Subcutaneous abdominal adipose tissue (tissue), 5 donors: ENCODE measurements around the gene CLEC9A.

Experiments
- H3K27ac ChIP-seq: one replicate; pipeline ENCODE4 v1.7.0; 2013; ENCODE audit warnings: low read depth, mild to moderate bottlenecking, inconsistent platforms, low read length, moderate library complexity
- H3K27me3 ChIP-seq, 5 donors: one replicate each; pipeline ENCODE4 v1.7.0; 2013; ENCODE audit warnings: low read length in 5 of 5, inconsistent platforms in 1 of 5; ENCODE audit not compliant: control insufficient read depth in 5 of 5, insufficient read depth in 4 of 5
- H3K36me3 ChIP-seq, 5 donors: one replicate each; pipeline ENCODE4 v1.7.0; 2013; ENCODE audit warnings: low read length in 5 of 5; ENCODE audit not compliant: control insufficient read depth in 5 of 5, insufficient read depth in 5 of 5
- H3K4me1 ChIP-seq, 5 donors: one replicate each; pipeline ENCODE4 v1.7.0; 2013; ENCODE audit warnings: low read length in 5 of 5, mild to moderate bottlenecking in 3 of 5, moderate library complexity in 1 of 5; ENCODE audit not compliant: control insufficient read depth in 5 of 5, insufficient read depth in 5 of 5
- H3K4me3 ChIP-seq, 5 donors: one replicate each; pipeline ENCODE4 v1.7.0; 2013; ENCODE audit warnings: low read length in 5 of 5, low read depth in 1 of 5
- H3K9ac ChIP-seq, 5 donors: one replicate each; pipeline ENCODE4 v1.7.0; 2013; ENCODE audit warnings: low read length in 5 of 5, mild to moderate bottlenecking in 4 of 5, moderate library complexity in 3 of 5
- H3K9me3 ChIP-seq, 5 donors: one replicate each; pipeline ENCODE4 v1.7.0; 2013; ENCODE audit warnings: low read length in 5 of 5; ENCODE audit not compliant: control insufficient read depth in 5 of 5
- donor health status: healthy.
- donor health status: healthy.
- donor health status: healthy.
- donor health status: healthy.
- donor health status: healthy.

Gene CLEC9A

DNA sequence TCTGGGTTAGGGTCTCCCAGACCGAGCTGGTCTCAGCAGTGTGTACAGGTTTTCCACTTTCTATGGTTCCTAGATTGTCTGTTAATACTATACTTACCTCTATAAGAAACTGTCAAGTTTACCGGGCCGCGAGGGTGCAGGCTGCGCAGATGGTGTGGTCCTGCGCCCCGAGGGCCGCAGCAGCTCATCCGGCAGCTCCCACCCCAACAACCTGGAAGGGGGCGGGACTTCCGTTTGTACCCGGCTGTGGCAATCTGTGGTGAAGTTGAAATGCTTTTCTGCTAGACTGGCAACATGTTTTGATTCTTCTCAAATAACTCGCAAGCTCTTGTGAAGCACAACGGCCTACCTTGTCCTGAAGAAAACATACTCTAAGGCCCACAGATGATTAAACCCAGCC is at the start of gene CLEC9A:
TSS of gene CLEC9A (plus strand) at position 237 of the 400 bp plus-strand sequence. CDS start 22,006 bp downstream, outside the sequence.
- peaks cover 0 to 6% (median 0%) of the 10 kb centered on the region in 5 donors for H3K4me1 ChIP-seq
- H3K4me3 ChIP-seq: no peak within 1 kb of the TSS

DNA sequence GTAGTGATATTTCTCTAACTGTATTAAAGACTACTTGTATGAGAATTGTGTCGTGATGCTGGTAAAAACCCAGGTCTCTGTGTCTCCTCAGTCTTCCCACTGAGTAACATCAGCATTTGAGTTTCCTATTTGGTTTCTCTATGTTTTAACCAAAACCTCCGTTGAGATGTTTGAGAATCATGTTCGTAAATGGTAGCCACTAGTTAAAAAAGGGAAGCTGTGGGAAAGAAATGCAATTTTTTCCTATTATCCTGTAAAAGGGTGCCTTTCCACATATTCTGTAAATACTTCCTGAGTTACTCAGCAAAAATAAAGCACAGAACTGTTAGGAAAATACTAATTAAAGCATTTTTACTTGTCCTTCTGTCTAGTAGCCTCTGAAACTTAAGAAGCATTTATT is 38.6 kb upstream of the CLEC9A start:
- no peaks in the 10 kb centered on the region for H3K27me3 ChIP-seq
- no peak overlapping the region for H3K4me3 ChIP-seq
- no peaks in the 10 kb centered on the region for H3K36me3 ChIP-seq
- no peaks in the 10 kb centered on the region for H3K4me1 ChIP-seq
- H3K9me3 ChIP-seq: no peaks in the 10 kb centered on the region
- no peak overlapping the region for H3K9ac ChIP-seq
- no peak overlapping the region for H3K27ac ChIP-seq

More for the DNA sequence above, at the start of gene CLEC9A:
- Histone ChIP-seq H3K9me3 (peaks cover 0 to 2% (median 0%) of the 10 kb centered on the region in 5 donors), H3K9ac (no peak within 1 kb of the TSS), H3K27ac (no peak within 1 kb of the TSS), H3K36me3 (no peaks in the 10 kb centered on the region), H3K27me3 (no peaks in the 10 kb centered on the region)

GRCh38 chr12:9992296-9992695 is 38.2 kb upstream of the CLEC9A start:
- Histone ChIP-seq H3K4me1 (no peaks in the 10 kb centered on the region), H3K27me3 (no peaks in the 10 kb centered on the region), H3K4me3 (no peak overlapping the region), H3K9me3 (no peaks in the 10 kb centered on the region), H3K36me3 (no peaks in the 10 kb centered on the region), H3K9ac (no peak overlapping the region), H3K27ac (no peak overlapping the region)

DNA sequence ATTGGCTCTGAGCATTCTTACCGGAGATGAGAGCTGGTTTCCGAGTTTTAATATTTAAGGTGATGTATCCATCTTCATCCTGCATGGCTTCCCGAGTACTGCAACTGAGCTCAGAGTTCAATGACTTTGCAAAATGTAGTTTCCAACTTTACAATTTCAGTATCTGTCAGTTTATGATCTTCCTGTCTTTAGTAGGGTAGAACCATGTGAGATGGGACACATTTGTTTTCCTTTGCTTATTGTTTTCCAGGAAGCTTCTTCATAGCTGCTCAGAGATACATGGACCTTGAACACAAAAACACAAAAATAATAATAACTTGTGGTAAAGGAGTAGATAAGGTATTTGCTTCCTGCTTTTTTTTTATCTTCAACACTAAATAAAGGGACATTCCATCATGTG is 31.5 kb upstream of the CLEC9A start, which contains the start of gene CLEC1B:
TSS of gene CLEC1B (minus strand) at position 106 of the 400 bp plus-strand sequence. CDS start at position 85, 21 bp downstream.
- H3K9ac ChIP-seq: no peak within 1 kb of the TSS
- no peak within 1 kb of the TSS for H3K27ac ChIP-seq
- H3K4me3 ChIP-seq: no peak within 1 kb of the TSS
- no peaks in the 10 kb centered on the region for H3K36me3 ChIP-seq
- no peaks in the 10 kb centered on the region for H3K27me3 ChIP-seq
- peaks cover 0 to under 1% (median 0%) of the 10 kb centered on the region in 5 donors for H3K9me3 ChIP-seq
- H3K4me1 ChIP-seq: no peaks in the 10 kb centered on the region

- H3K4me3 ChIP-seq: no peak overlapping the region
- no peaks in the 10 kb centered on the region for H3K36me3 ChIP-seq
- H3K27ac ChIP-seq: no peak overlapping the region
- H3K4me1 ChIP-seq: no peaks in the 10 kb centered on the region
- H3K27me3 ChIP-seq: no peaks in the 10 kb centered on the region
- no peak overlapping the region for H3K9ac ChIP-seq
- H3K9me3 ChIP-seq: peaks cover 0 to 3% (median 0%) of the 10 kb centered on the region in 5 donors
These were observed 29.2 kb upstream of the CLEC9A start for GRCh38 chr12:10001171-10001776.

DNA sequence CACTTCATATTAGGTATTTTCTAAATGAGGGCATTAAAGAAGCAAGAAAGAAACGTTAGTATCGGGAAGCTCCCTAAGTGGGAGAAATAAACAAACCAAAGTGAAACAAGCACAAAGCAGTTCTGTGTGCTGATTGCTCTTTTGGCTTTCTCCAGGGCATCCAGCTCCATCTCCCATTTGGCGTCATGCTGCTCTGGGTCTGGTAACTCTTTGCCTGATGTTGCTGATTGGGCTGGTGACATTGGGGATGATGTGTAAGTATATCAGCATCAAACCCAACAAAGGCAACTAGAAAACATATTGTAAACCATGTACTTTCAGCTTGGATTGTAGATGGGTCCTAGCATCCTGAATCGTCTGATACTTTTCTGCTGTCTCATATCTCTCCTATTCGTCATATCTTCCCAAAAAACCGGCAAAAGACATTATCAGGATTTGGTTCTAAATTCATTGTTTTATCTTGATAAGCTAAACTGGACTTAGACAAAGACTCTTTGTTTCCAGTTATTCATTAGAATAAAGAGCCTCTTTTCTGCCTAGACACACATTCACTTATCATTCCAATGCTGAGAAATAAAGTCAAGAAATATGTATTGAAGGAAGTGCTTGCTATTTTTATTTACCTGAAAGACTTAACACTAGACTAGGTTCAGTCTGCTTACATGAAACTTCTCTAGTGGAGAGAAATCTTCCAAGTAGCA is 17.7 kb upstream of the CLEC9A start:
- Histone ChIP-seq H3K4me1 (no peaks in the 10 kb centered on the region), H3K9me3 (no peaks in the 10 kb centered on the region), H3K27me3 (peaks cover 0 to 3% (median 0%) of the 10 kb centered on the region in 5 donors), H3K4me3 (no peak overlapping the region), H3K27ac (no peak overlapping the region), H3K36me3 (no peaks in the 10 kb centered on the region), H3K9ac (no peak overlapping the region)

GRCh38 chr12:10015450-10015849 is 15.0 kb upstream of the CLEC9A start:
- H3K4me3 ChIP-seq: no peak overlapping the region
- no peaks in the 10 kb centered on the region for H3K36me3 ChIP-seq
- no peaks in the 10 kb centered on the region for H3K9me3 ChIP-seq
- H3K27ac ChIP-seq: no peak overlapping the region
- no peaks in the 10 kb centered on the region for H3K4me1 ChIP-seq
- H3K27me3 ChIP-seq: peaks cover 0 to 3% (median 0%) of the 10 kb centered on the region in 5 donors
- H3K9ac ChIP-seq: no peak overlapping the region

DNA sequence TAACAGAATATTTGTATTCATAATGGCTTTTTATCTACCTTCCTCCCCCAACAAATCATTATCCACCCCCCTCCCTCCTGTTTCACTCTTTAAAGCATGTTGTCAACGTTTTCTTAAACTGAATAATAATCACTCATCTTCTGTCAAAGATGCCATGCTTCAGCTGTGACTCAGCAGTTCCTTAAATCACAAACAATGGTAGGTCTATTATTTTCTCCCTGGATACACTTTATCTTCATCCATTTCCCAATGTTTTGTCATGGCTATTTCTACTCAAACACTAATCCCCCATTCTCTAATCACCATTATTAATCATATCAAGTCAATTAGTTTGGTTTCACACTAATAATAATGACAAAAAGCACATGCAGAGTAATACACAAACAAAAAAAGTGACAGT is 13.6 kb upstream of the CLEC9A start:
- Histone ChIP-seq H3K27me3 (peaks cover 0 to 3% (median 0%) of the 10 kb centered on the region in 5 donors), H3K9me3 (no peaks in the 10 kb centered on the region), H3K36me3 (no peaks in the 10 kb centered on the region), H3K4me3 (no peak overlapping the region), H3K27ac (no peak overlapping the region), H3K9ac (no peak overlapping the region), H3K4me1 (no peaks in the 10 kb centered on the region)

GRCh38 chr12:10018386-10018785 is 12.1 kb upstream of the CLEC9A start:
- no peaks in the 10 kb centered on the region for H3K4me1 ChIP-seq
- no peak overlapping the region for H3K4me3 ChIP-seq
- H3K9ac ChIP-seq: no peak overlapping the region
- H3K27me3 ChIP-seq: no peaks in the 10 kb centered on the region
- no peaks in the 10 kb centered on the region for H3K36me3 ChIP-seq
- H3K27ac ChIP-seq: no peak overlapping the region
- H3K9me3 ChIP-seq: no peaks in the 10 kb centered on the region

- H3K27me3 ChIP-seq: no peaks in the 10 kb centered on the region
These were observed 9.1 kb upstream of the CLEC9A start for GRCh38 chr12:10021342-10021741.

More at GRCh38 chr12:10021342-10021741, 9.1 kb upstream of the CLEC9A start:
- H3K9ac ChIP-seq: no peak overlapping the region
- no peaks in the 10 kb centered on the region for H3K36me3 ChIP-seq
- no peaks in the 10 kb centered on the region for H3K4me1 ChIP-seq
- H3K9me3 ChIP-seq: peaks cover 0 to 2% (median 0%) of the 10 kb centered on the region in 5 donors
- no peak overlapping the region for H3K27ac ChIP-seq
- H3K4me3 ChIP-seq: no peak overlapping the region
